ENCODE results near the gene LCT.

DNA sequence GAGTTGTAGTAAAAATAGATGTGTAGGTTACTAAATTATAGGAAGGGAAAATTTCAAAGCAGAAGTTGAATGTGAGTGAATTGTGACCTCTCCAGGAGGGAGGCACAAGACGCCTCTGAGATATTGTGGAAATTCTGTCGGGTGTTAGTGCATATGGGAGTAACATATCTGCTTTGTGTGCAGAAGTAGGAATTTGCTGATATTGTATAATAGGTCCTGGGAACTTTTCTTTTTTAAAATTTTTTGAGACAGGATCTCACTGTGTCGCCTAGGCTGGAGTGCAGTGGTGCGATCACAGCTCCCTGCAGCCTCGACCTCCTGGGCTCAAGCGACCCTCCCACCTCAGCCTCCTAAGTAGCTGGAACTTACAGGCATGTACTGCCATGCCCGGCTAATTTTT lies 60.6 kb downstream of the LCT start:
- TF ChIP-seq, protein P1, sequence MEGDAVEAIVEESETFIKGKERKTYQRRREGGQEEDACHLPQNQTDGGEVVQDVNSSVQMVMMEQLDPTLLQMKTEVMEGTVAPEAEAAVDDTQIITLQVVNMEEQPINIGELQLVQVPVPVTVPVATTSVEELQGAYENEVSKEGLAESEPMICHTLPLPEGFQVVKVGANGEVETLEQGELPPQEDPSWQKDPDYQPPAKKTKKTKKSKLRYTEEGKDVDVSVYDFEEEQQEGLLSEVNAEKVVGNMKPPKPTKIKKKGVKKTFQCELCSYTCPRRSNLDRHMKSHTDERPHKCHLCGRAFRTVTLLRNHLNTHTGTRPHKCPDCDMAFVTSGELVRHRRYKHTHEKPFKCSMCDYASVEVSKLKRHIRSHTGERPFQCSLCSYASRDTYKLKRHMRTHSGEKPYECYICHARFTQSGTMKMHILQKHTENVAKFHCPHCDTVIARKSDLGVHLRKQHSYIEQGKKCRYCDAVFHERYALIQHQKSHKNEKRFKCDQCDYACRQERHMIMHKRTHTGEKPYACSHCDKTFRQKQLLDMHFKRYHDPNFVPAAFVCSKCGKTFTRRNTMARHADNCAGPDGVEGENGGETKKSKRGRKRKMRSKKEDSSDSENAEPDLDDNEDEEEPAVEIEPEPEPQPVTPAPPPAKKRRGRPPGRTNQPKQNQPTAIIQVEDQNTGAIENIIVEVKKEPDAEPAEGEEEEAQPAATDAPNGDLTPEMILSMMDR (IDR thresholded peaks at IDR 0.05), result no peak
- TF ChIP-seq EP300 (IDR thresholded peaks at IDR 0.05) (no peak), POLR2A (IDR thresholded peaks at IDR 0.05; ENCODE audit: low read depth) (no peak), POLR2AphosphoS5 (IDR thresholded peaks at IDR 0.05) (no peak)

All from esophagus muscularis mucosa (tissue), 4 donors.